WTC11 (cell line): ENCODE results near the gene RPS6KA5.
"Not testable (repeated sequence)": the region's sequence is repeated elsewhere in the genome, so short reads cannot be mapped to it uniquely, and the experiment has no call there.

ENCODE experiments used
- CTCF ChIP-seq: fragments of 200-600 bp; IDR thresholded peaks from 2 replicates; pipeline ENCODE4 v1.8.0; 2022; ENCODE audit warnings: antibody characterized with exemption
- HMGXB4 ChIP-seq: sonication (generic); formaldehyde crosslinking; IDR thresholded peaks from 2 replicates; pipeline ENCODE4 v1.8.1; 2023; ENCODE audit warnings: mild to moderate bottlenecking, moderate library complexity, missing genetic modification reagents
- SP1 ChIP-seq: sonication (generic); formaldehyde crosslinking; conservative IDR thresholded peaks from 2 replicates; pipeline ENCODE4 v1.8.1; 2022; ENCODE audit warnings: missing genetic modification reagents

GRCh38 chr14:90838531-90838930 lies 221.9 kb downstream of the RPS6KA5 start:
- not testable (repeated sequence) for TF ChIP-seq SP1 (CRISPR knock-in tag); HMGXB4; CTCF
